ENCODE measurements around the gene DHX40.

GRCh38 chr17:59619298-59620063, 54.1 kb downstream of the DHX40 start, which contains the start of gene CLTC:
- peak; percentile 95 to 98 (median 97) for TF ChIP-seq POLR2AphosphoS5 (IDR thresholded peaks at IDR 0.05)
- peak in 3 of 11 experiments; percentile 4 to 24 (median 17) for TF ChIP-seq CTCF (IDR thresholded peaks at IDR 0.05 in 8 of 11, conservative IDR thresholded peaks at IDR 0.05 in 3 of 11)
- peak; percentile 72 to 97 (median 90) for TF ChIP-seq POLR2A (IDR thresholded peaks at IDR 0.05)
